Renal pelvis (tissue), 4 donors: ENCODE results near the gene SMAD2. TPM values are rescaled to one million over a fixed set of nuclear protein-coding genes. Genes with fewer than 3 reads are reported as not detected.
A peak's percentile ranks its signal among the peaks of the same experiment; 100 is the strongest.
"Not testable (repeated sequence)": the region's sequence is repeated elsewhere in the genome, so short reads cannot be mapped to it uniquely, and the experiment has no call there.

ENCODE experiments used
- DNase-seq: peaks from one replicate; pipeline ENCODE4 v3.0.0-alpha.2; 2013
- polyA plus RNA-seq, 3 donors: library from polyadenylated mRNA; unstranded; fragments of 120-200 nt; gene quantifications; one replicate each; pipeline ENCODE4 v1.2.1, GENCODE V29; 2013; ENCODE audit not compliant: insufficient read length in 3 of 3

The SMAD2 gene
- polyA plus RNA-seq, 3 donors: 81.2 to 85.6 (median 82.9) TPM

DNA sequence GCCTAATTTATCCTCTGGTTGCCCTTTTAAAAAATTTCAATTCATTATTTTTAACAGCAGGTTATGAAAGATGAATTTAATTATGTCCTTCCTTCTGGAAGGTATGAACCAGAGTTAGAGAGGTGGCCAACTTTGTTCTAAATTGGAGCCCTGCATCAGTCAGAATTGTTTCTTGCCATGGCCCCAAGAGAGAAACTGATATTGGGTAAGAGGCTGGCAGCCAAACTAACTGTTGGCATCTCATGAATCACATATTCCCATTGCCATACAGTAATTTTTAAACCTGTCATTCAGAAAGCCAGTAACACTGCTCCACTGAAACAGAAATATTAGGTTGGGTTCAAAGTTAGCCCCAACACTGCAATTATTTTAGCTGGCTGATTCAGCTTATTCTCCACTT, 67.4 kb downstream of the SMAD2 start:
- DNase-seq: no peak

DNA sequence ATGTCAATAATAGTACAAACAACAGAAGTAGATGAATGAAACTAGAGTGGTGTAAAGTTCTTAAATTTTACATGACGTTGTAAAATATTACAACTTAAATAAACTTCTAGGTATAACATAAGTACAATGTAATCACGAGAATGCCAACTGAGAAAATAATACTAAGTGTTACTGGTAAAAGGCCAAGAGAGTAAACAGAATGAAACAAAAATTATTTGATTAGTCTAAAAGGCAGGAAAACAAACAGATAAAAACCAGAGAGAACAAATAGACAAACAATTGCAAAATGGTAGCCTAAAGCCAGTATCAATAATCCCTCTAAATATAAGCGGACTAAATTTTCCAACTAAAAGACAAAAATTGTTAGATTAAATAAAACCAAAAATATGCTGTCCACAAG, 71.9 kb downstream of the SMAD2 start:
- no peak for DNase-seq

DNA sequence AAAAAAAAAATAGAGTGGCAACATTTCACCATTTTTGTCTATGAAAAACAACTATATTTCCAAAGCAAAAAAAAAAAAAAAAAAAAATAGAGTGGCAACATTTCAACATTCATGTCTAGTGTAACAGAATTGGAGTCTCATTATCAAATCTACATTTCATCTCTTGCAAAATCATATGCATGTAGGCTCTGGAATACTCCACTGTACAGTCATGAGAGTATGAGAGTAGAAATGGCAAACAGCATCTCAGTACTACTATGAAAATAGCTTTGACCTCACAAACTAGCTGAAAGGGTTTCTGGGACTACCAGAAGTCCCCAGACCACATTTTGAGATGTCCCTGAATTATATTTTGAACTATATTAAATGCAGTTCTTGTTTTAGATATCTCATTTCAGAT, 82.8 kb downstream of the SMAD2 start:
- no peak for DNase-seq

DNA sequence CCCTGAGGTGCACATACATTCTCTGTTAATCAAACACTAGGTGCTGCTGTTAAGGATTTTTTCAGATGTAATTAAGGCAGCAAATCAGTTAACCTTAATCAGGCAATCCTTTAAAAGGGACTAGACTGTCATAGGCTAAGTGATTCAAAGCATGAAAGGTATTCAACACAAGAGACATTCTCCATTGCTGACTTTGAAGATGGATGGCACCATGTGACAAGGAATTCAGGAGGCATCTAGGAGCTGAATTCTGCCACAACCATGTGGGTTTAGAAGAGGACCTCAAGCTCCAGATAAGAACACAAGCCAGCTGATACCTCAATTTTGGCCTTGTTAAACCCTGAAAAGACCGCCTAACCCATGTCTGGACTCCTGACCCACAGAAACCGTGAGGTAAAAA, 84.0 kb downstream of the SMAD2 start:
- DNase-seq: no peak

DNA sequence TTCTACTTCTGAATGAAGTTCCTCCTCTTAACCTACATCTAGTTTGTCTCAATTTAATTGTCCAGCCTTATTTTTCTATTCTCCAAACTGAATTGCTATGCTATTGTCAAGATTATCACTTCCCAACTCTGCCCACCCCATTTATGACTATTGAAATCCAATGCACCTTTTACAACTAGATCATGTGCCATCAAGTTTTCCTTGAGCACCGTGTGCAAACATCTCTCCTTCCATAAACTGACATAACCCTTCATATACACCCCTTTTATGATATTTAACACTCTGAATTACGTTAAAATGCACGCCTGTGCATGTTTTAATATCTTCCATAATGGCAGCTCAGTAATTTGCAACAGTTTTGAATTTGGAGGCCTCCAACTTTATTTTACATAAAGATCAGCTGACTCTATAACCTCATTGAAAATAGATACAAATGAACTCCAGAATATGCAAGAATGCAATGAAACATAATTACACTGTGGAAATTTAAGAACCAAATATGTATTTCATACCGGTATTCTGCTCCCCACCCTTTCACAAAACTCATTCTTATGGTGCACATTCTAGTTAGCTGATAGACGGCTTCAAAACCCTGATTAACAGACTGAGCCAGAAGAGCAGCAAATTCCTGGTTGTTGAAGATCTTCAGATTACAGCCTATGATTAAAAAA, 85.5 kb downstream of the SMAD2 start:
- no peak for DNase-seq

DNA sequence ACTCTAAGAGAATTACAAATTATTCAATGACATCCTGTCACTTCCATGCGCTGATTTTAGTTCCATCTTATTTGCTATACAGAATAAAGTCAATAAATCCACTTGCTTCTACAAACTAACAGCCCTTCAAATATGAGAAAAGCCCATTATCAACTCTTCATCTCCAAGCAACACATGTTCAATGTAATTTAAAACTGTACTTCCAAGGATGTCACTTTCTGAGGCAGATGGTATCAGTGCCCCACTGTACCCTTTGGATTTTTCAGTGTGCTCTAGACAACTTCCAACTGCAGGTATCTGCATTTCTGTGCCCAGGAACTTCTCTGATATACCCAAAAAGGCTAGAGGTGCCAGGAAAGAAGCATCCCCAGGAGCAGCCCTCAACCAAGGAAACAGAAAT, 87.6 kb downstream of the SMAD2 start:
- no peak for DNase-seq

DNA sequence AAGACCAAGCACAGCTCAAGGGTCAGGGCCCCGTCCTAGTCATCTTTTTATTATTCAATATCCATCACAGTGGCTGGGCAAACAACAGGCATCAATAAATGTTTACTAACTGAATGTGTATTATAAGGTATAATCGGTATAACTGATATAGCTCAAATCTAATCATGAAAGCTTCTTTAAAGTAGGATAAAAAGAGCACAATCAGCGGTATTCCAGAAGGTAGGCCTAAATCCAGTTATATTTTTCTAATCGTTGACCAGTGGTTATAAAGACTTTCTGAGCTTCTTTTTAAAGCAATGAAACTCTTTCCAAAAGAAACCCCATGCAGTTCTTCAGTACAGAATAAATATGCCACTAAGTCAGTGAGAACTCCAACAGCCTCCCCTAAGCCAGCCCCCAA, 92.1 kb downstream of the SMAD2 start:
- DNase-seq: no peak

DNA sequence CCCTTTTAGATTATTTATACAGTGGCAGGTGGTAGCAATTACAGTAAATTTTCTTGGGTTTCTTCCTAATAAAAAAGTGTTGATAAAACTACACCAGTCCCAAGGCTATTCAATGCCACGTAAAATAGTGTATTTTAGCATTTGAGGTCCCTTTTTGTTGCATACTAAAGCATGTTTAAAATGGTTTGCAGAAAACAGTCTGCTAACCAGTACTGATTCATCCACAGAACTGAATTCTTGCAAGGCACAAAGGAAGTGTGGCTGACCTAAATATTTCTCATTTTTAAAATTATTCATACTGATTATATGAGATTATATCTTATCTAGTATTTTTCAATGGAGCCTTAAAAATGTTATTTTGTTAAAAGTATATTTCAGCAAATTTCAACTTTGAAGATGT, 98.1 kb downstream of the SMAD2 start:
- DNase-seq: no peak

DNA sequence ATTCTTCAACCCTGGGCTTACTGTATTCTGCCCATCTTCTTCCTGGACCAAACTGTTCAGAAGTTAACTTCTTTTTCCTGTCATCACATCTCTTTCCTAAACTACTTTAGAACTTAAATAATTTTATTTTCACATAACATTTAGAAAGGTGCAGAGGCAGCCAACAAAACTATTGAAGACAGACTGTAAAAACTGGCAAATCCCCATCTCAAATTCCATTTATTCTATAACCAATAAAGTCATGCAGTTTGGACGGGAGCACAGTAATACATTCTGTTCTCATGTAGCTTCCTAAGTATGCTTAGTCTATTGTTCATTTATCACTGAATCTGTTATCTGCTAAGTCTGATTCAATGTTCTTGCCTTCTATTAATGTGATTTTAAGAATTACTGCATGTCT, 99.1 kb downstream of the SMAD2 start:
- no peak for DNase-seq

DNA sequence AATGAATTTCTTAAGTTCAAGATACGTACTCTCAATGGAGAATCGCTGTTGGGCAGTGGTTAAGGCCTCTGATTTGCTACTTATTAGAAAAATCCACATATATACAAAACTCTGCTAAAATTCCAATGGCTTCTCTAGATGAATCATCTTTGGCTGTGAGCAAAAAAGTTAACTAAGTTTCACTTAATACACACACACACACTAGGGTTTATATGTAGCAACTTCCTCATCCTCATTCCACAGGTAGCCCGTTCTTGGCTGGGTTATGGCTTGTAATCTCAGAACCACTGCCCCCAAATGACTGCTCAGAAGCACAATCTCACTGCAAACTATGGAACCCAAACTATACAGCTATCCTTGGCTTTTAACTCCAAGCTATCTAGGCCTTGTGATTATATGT, 99.7 kb downstream of the SMAD2 start:
- DNase-seq: no peak

DNA sequence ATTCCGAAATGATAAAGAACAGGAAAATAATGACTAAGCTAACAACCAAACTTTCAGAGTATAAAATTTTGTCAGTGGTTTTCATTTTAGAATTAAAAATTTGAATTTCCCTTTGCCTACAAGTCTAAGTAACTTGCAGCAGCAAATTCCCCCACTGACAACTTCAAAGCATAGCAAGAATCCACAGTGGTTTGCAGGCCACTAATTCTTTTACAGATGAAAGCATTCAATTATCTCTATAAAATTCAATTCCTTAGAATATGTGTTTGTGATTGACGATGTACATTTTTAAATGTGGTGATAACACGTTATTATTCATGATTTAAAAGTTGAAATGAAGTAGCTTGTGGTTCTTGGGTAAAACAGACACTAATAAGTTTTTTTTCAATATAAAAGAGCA, 100.6 kb downstream of the SMAD2 start:
- no peak for DNase-seq

DNA sequence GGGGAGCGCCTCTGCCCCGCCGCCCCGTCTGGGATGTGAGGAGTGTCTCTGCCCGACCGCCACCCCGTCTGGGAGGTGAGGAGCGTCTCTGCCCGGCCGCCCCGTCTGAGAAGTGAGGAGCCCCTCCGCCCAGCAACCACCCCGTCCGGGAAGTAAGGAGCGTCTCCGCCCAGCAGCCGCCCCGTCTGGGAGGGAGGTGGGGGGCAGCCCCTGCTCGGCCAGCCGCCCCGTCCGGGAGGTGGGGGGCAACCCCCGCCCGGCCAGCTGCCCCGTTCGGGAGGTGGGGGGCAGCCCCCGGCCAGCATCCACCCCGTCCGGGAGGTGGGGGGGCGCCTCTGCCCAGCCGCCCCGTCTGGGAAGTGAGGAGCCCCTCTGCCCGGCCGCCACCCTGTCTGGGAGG, 102.4 kb downstream of the SMAD2 start:
- DNase-seq: not testable (repeated sequence)

DNA sequence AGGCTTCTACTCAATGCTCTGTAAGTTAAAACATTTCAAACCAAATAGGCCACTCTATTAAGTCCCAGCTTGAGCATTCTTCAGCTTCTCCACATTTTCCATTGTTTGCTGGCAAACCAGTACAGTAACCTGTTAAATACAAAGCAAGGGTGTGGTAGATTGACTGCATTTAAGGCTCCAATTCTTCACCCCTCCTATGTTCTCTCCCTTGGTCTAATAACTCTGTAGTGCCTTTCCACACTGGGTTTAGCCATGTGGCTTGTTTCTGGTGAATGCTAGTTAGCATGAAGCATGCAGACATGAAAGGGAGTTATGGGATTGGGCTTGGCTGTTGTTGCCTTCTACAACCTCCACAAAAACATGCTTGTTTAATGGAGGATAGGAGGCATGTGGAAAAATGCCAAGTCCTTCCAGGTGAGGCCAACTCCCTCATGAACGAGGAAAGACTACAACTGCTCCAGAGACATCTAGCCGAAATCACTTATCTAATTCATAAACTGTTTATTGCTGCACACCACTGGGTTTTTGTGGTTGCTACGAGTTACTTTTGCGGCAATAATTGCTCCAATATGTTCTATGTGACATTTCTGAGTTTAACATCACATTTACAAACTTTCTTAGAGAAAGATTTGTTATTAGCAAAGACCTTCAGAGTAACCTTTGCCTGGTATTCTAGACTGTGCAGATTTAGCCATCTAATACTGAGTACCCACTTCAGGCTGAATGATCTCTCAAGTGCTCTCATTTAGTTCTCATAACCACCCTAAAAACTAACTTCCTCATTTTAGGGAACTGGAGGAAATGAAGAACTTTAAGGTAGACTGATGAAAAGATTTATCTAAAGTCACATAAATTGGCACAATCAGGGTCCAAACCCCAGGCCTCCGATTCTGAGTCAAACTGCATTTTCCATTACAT, 104.0 kb downstream of the SMAD2 start:
- no peak for DNase-seq

DNA sequence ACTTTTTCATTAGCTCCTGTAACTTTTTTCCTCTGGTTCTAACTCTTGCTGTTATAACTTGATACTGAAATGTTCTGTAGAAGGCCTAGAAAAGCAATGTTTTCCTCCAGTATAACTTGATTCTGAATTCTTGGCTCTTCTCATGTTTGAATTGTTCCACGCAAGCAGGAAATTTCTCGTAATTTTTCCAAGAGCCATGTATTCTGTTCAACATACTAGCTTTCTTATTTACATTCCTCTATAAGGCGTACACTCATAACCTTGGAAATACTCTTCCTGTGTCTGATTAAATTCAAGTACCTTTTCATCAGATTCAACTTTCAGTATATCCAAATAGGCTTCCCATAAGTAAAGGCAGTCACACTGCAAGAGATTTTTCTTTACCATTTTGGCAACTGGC, 109.1 kb downstream of the SMAD2 start:
- DNase-seq: no peak

DNA sequence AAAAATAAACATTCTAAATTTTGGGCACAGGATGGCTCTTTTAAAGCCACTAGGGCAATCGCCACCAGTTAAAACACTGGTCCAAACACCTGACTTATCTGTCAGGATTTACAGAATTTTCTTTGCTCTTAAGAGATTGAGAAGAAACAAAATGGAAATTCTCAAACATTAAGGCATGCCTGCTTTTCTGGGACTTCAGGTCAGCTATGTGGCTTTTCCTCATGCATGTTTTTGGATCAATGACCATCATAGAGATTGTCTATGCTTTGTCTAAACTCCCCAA, 112.7 kb downstream of the SMAD2 start:
- DNase-seq: no peak

DNA sequence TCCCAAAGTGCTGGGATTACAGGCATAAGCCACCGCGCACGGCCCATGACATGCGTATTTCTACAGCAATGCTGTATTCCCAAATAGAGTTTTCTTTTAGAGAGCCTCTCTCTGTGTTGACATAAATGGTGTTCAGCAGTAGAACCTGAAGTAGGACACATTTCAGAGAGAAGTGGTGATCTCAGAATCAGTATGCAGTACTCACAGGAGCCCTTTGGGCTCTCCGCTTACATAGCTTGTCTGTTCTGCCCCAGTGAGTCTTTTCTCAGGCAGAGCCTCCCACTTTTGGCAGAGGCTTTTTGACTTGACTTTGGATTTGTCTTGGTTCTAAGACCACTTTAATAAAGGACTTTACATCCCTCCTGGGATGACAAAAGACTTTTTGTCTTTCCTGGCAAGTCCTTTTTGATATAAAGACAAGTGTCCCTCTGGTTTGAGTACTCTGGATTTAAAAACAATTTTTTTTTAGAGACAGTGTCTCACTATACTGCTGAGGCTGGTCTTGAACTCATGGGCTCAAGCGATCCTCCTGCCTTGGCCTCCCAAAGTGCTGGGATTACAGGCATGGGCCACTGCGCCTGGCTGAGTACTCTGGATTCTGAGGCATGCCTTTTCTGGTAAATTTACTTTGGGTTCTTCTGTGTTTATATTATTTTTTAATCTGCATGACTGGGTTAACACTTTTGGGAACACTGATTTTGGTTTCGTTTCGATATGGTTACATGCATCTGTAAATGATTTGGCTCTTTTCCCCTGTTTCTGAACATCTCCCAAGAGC, 113.3 kb downstream of the SMAD2 start:
- DNase-seq: no peak

DNA sequence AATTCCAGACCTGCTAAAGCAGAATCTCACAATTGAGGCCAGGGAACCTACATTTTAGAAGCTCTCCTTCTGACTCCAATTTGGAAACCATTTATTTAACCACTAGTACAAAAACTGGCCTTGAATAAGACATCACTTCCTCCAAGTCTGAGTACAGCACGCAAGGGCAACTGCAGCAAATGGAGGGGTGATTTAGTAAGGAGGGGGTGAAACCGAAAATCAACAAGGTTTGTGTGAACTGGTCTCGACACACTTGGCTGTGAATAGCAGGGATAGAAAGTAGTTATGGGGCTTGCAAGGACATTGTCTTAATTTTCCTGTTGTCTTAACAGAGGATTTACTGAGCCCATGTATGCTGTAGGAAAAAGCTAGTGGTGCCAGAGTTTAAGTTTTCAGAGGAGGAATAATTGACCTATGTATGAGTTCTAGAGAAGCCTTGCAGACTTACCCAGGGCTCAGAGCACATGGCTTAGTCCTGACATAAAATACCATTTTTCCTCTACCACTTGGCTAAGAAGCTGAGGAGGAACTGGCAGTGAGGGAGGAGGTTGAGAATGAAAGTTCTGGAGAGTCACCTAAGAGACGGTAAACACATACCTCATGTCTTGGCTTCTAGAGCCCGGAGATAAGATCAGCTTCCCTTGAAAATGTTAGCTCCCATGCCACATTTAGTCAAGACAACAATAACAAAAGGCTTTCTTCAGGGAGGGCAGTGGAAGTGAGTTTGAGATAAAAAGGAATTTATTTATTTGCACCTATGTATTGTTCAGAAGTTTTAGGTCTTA, 114.8 kb downstream of the SMAD2 start:
- DNase-seq: no peak

DNA sequence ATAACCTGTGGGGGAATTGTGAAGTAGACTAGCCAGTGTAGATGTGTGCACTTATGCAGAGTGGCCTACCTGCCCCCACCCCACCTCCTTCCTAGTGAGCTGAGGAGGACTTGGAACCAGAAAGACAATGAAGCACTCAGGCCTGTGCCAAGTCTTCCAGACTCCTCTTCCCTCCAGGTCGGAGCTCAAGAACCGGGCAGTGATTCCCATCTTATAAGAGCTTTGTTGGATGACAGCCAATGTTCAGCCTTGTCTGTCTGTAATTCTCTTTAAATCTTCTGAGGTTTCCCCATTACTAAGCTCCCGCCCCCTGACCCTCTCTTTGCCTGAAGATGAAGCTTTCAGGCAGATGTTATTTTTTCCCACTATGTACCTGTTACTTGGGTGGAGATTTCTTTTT, 121.0 kb downstream of the SMAD2 start:
- DNase-seq: no peak

DNA sequence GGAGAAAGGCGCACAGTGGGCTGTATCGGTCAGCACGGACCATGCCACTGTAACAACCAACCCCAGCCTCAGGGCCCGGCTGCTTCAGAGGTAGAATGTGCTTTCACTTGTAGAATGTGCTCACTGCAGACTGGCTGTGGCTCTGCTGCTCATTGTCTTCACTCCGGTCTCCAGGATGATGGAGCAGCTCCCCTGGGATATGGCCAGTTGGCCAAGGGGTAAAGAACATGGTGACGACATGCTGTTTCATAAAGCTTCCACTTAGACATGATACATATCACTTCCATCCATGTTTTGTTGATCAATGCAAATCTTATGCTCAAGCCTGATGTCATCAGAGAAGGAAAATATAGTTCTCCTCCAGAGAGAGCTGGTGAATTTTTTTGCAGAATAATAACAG, 127.7 kb downstream of the SMAD2 start:
- no peak for DNase-seq

DNA sequence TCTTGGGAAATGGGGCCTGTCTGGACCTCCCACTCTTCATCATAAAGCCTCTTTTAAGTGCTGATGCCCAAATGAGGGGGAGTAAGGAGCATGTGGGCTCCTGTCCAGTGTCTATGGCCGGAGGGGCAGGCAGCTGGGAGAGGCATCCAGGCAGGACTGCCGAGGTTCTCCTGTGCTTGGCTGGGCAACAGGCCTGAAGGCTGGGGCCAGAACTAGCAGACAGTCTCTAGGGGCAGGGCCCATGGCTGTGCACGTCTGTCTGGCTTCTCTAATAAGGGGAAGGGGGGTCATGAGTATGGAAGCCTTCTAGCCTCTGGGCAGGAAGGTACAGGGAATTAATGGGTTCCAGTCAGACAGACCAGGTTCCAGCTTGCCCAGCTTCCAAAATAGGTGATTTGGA, 128.6 kb downstream of the SMAD2 start:
- DNase-seq: no peak

DNA sequence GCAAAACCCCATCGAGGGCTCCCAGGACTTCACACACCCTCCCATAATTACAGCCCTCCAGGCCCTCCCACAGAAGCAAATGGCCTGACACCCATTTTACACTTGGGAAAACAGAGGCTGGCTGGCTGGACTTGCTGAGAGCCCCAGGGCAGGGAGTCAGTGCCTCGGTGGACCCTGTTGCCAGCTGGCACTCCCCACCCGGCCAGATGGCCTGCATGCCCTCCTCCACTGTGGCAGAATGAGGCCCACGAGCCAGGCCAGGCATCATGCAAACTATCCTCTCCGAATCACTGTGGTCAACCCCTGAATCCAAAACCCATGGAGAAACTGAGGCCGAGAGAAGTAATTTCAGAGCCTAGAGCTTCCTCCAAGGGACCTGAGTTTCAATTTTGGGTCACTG, 129.7 kb downstream of the SMAD2 start:
- DNase-seq: no peak

DNA sequence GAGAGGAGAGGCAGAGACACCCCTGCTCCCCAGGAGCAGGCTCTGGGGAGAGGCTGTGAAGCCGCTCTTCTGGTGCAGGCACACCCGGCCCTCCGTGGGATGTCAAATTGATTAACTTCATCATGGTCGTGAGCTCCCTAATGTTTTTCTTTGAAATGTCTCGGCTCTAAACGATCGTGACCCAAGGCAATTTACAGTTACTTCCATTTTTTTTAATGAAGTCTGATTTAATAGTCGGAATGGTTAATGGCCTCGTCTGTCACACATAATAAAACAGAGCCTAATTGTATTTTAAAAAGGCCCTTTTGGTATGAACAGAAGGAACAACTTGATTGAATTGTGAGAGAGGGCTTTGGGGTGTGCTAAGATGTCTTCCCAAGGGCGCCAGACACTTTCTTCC, 130.2 kb downstream of the SMAD2 start:
- peak; percentile 44 for DNase-seq
